Nucleus accumbens (tissue), 56 donors: Measurements from ENCODE around the gene KCTD10.
"Not testable (repeated sequence)": the region's sequence is repeated elsewhere in the genome, so short reads cannot be mapped to it uniquely, and the experiment has no call there.

Experiments
- DNase-seq, 56 donors: peaks; one replicate each; lab custom pipeline; 2025; lab: John Stamatoyannopoulos, UW

KCTD10 gene

DNA sequence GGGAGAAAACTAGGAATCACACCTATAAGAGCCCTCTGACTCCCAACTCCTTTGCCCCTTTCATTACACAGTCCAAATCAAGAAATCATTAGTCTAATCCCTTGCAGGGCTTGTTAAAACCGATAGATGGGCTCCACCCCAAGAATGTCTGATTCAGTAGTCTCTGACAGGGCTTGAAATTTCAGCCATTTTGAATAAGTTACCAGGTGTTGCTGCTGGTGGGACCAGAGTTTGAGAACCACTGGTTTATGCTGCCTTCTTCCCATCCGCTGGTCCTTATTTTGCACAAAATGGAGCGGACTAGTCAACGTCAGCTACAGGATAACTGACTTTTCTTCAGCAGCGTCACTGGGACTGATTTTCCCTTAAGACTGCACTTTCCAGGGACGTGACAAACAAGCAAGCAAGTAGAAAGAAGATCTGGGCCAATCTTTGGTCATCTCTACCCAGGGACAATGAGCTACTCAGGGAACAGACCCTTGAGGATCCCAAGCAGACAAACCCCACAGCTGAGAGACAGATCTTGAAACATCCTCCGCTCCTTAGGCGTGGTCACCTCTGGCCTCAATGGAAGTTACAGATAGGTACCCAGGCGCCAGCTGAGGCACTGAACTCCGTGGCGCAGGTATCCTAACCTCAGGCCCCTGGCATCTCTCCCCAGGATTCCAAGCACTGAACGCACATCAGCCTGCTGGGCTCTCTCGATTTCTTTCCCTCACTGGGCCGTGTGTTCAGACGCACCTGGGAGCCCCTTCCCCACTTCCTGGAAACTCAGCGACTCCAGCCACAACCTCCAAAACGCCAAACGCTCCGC, 900 bp downstream of the KCTD10 start:
- no peak for DNase-seq

DNA sequence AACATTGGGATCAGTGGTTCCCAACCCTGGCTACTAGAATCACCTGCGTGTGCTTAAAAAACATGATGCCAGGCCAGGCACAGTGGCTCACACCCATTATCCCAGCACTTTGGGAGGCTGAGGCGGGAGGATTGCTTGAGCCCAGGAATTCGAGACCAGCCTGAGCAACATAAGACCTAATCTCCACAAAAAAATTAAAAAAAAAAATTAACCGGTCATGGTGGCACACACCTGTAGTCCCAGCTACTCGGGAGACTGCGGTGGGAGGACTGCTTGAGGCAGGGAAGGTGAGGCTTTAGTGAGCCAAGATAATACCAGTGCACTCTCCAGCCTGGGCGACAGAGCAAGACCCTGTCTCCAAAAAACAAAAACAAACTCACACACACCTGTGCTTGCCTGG, 2.0 kb downstream of the KCTD10 start:
- no peak for DNase-seq

DNA sequence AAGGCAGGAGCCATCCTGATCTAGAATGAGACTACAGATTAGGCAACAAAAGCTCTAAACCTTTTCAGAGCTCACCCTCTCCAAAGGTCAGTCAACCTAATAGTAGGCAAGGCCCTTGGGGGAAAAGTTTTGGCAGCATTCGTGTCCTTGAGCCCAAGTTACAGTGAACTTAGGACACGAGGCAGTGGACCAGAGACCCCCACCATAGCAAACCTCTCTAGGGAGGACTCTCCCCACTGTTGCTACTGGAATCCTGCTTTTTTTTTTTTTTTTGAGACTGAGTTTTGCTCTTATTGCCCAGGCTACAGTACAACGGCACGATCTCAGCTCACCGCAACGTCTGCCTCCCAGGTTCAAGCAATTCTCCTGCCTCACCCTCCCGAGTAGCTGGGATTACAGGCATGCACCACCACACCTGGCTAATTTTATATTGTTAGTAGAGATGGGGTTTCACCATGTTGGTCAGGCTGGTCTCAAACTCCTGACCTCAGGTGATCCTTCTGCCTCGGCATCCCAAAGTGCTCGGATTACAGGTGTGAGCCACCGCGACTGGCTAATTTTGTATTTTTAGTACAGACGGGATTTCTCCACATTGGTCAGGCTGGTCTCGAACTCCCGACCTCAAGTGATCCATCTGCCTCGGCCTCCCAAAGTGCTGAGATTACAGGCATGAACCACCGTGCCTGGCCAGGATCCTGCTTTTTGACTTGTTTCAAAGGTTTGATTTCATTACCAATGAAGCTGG, 3.4 kb downstream of the KCTD10 start:
- not testable (repeated sequence) for DNase-seq

DNA sequence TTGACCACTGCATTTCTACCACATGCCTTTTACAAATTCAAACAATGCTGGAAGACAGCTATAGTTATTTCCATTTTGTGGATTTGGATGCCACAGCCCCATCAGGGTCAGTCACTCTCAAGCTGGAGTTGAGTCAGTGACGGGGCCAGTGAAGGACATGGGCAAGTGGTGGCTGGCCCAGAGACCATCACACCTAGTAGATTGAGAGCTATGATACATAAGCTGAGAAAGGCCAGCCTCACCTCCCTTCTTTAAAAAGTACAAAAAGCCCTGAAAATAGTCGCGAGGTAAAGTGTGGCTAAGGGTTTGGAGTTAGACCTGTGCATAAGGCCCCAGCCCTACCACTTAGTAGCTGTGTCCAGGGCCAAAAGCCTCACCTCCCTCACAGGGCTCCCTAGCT, 4.1 kb downstream of the KCTD10 start:
- DNase-seq = no peak

DNA sequence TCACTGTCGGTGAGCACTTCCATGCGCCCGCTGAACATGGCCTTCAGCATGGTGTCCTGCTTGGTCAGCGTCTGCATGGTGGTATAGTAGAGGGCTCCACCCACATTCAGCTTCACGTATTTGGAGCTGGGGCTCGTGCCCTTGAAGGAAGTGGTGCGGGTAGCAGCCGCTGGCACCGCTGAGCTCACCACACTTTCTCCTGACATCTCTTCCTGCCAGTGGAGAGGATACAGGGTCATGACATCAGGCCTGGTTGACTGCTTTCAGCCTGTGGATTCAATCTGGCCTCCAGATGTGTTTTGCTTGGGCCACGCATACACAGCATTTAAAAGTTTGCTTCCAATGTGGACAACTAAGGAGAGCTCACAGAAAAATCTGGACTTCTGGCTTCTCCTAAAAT, 7.6 kb downstream of the KCTD10 start:
- no peak for DNase-seq

DNA sequence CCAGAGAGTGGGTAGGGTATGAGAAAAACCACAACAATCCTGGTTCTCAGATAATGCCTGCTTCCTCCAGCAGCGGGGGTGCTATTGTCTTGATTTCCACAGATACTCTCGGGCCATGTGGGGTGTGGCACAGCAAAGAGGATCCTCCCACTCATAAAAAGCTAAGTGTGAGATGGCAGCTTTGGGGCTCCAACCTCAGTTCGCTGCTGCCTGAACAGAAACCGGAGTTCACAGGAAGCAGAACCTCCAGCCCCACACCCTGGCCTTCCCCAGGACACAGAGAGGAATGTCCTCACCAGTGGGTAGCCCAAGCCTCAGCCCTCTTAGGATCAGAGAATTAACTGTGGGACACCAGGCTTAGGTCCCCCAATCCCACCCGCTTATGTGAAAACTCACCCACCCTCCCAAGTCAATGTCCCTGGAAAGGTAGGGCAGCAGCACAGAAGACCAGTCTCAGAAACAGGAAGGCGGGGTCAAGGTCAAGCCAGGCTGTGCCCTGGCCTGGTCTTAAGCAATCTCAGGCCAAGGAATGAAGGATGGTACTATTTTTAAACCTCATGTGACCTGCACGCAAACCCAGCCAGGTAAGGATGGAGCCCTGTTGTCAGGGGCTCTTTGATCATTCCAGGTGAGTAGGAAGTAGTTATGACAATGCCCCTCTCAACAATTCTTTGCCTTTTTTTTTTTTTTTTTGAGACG, 9.0 kb downstream of the KCTD10 start:
- peak in 8 of 56 donors; percentile 7 to 50 (median 24) for DNase-seq

DNA sequence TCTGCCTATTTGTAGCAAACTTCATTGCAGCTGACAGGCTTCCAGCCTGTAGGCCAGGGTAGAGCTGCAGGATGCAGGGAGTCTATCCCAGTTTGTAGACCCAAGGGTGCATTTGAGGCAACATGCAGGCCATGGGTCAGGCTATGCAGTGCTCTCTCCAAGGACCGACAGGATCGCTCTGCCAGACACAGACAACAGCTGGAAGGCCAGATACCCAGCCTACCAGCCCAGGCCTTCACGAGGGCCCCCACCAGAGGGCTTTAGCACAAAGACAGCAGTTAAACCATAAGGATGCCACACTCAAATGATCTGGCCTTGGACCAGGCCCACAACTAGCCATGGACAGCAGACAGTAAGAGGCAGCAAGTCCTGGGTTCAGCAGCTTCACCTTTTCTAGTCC, 10.3 kb downstream of the KCTD10 start:
- DNase-seq = peak in 2 of 56 donors; percentile 8 to 14

DNA sequence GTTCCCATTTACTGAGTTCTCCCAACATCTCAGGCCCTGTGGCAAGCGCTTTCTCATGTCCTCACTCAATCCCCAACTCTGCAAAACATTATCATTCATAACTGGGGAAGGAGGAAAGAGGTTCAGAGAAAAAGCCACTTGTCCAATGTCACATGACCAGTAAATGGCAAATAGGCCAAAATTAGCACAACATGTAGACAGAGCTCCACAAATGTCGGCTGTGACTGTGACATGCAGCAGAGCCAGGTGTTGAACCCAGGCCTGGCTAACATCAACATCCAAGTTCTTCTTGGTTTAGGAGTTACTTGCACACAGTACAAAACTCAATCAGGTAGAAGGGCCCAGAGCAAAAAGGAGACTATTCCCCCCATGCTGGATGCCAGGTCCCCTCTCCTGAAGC, 10.8 kb downstream of the KCTD10 start:
- no peak for DNase-seq

DNA sequence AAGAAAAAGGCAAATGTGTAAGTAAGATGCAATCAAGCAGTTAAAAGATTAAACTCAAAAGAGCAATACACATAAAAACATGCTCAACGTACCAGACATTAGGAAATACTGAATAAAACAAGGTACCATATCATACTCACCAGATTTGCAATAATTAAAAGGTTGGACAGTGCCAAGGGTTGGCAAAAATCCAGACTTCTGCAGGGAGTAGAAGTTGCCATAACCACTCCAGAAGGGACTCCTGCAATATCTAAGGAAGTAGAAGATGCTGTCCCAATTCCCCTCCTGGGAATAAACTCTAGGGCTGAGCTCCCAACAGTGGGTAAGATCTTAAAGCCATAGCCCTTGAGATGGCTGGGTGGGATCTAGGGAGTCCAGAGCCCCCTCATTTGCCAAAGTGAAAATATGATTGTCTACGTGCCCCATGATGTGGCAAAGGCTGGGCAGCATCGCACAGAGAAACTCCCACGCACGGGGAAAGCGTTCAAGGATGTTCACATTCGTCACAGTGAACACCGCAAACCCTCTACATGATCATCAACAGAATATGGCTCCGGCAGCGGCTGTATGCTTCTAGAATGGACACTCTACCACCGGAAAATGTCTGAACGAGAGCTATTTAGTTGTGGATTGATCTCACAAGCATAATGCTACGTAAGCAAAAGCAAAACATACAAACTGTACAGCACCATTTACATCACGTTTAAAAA, 12.3 kb downstream of the KCTD10 start:
- DNase-seq = no peak

DNA sequence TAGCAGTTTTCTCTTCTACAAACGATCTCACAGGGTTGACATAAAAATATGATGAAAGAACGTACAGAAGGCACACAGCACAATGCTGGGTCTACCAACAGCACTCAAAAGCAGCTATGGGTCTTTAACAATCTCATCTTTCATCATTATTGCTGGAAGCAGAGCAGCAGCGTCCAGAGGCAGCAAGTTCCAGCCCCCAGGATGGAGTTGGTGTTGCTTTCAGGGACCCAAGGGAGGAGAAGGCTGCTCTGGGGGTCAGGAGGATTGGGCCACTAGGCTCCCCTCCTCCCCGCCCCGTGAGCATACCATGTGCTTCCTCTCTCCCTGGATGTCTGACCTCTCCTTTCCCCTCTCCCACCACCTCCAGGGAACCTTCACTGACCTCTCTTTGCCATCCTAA, 13.3 kb downstream of the KCTD10 start:
- no peak for DNase-seq

DNA sequence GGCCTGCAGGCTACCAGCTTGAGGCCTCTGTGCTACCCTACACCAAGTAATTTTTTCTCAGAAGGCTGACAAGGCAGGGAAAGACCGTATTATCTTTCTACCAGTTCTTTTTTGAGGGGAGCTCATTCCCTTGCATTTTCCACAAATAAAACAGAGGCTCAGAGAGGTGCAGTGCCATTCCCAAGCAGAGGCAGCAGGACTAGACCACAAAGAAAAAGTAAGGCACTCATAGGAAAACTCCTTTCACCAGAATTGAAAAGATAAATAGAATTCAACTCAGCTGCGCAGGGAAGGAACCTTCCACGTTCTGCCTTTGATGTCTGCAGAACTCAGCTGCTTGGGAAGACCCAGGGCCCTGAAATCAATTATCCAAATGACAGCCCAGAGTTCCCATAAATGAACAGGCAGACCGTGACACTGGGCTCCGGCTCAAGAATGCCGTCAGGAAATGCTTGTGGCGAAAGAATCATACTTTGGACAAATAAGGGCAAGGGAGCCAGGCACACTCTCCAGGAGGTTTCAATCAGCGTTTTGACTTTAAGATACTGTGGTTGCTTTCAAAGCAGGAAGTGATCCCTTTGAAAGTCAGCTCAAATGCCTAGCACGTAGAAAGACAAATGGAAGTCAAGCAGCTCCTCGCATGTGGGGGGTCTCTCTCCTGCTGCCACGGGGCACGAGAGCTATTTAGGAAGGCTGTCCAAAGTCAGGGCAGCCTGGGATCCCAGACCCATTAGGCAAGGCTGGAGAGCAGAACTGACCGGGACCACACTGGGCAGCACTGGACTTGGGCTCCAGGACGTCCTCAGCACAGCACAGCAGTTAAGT, 14.0 kb downstream of the KCTD10 start:
- DNase-seq = peak in 3 of 56 donors; percentile 20 to 30 (median 25)

DNA sequence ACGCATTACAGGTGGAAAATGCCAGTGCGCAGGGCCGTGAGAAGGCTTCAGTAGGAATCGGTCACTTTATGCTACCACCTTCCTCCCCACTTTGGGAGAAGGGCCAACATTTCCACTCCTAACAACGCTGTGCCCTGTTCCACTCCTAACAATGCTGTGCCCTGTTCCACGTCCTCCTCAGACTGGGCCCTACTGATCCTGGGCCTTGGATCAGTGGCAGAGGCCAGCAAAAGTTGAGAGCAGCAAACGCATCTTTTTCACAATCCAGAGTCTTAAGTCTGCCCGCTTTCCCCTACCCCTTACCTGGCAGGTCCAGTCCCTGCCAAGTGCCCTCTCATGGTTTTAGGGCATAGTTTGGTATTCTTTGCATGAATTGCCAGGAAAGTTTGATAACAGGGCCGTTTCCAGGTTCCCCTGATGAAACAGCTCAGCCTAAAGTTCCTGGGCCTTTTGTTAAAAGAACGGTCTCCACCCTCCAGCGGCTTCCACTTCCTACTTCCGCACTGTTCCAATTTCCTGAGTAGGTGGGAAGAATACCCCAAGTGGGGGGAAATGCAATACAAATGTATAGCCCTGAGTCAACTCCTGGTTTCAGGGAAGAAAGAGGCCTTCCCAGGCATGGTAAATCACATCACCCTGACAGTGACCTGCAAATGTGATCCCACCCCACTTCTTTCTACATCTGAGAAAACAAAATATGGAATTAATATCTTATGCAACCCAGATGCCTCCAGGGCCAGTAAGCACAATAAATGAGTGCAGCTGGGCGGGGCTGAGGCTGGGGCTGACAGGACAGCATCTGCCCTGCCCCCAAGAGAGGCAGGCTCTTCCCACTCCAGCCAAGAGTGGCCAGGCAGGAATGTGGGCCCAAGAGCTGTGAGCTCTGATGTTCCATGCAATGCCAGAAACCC, 15.0 kb downstream of the KCTD10 start:
- DNase-seq = peak in 19 of 56 donors; percentile 7 to 62 (median 26)

DNA sequence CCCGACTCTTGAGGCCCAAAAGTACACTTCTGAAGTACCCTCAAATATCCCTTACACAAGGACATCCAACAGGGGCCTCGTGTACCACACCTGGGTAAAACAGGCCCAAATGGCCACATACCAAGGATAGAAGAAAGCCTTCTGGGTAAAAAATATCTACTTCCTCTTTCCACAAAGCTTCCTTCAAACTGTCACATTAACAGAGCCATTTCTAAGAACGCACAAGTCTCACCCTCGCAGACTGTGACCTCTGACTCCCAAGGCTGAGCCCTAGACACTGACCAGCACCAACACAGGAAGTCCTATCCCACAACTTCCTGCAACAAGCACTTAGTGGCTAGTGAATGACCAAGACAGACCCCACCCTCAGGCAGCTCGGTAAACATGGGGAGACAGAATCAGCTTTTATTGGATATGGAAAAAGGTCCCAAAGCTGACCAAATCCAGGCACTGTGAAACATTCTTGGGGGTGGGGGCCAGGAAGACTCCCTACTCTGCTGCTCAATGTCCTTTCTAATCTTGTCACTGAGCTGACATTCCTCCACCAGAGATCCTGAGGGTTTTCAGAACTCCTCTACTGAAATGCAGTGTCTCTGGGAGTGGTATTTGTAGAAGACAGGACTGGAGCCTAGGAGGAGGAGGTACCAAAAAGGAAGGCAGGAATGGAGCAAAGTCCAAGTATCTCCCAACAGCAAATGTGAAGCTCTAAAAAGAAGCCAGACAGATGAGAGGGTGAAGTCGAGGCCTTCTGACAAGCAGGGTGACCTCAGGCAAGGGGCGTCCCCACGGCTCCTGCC, 15.9 kb downstream of the KCTD10 start:
- peak in 2 of 56 donors; percentile 6 to 11 for DNase-seq

DNA sequence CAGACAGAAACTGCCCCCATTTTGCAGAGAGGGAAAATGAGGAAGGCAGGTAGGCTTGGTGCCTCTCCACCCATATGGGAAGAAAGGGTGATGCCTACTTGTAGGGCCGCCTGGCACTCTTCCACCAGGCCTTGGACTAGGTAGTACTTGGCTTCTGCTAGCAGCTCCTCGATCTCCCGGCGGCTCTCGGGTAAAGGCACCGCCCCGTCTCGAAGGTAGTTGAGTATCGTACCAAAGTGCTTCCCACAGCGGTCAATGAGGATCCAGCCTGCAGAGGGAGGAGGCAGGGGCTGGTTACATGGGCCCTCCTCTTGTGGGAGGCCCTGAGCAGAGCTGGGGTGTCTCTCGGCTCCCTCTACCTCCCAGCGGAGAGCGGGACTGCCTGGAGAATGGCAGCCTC, 16.6 kb downstream of the KCTD10 start:
- no peak for DNase-seq

DNA sequence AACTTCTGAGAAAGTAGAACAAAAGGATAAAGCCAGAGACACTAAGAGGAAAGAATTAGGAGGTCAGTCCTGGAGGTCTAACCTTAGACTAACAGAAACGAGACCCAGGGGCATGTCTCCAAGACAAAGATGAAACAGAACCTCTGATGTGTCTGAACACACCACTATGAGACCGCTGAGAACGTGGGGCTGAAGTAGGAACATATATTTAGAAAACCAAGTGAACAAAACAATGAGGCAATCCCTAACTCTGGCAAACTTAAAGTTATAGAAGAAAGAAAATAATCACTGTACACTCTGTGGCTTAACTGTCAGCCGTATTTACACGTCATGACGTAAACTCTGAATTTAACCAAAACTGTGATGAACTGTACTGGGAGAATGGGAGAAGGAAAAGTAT, 17.9 kb downstream of the KCTD10 start:
- no peak for DNase-seq

DNA sequence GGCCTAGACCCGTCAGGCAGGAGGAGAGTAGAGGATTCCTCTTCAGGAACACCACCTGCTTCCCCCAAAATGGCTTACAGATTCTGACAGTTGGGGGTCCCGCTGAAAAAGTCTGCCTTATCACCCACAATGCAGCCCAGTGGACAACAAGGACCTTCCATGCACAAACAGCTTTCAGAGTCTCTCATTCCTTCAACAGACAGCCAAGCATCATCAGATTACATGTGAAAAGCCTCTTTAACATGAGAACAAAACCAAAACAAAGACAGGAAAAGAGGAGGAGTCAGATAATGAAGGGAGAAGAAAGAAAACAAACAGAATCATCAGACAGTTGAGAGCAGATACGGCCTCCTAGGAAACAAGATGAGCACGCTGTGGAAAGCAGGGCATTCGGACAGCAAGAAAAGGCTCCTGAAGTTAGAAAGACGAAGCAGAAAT, 18.3 kb downstream of the KCTD10 start:
- peak in 2 of 56 donors; percentile 10 to 16 for DNase-seq

DNA sequence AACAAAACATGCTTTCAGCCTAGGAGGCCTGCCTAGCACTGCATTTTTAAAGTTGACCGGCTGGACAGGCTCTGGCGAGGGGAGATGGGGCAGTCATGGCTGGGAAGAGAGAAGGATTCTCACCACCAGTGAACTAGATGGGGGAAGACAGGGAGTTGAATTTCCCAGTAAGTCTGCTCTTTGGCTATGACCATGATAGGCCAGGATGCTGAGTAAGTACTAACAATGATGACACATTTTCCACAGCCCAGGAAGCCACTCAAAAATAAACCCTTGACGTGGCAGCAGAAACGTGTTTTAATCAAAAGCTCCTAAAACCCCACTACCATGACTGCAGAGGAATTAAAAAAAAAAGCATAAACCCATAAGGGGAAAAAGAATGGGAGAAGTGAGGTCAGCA, 19.0 kb downstream of the KCTD10 start:
- no peak for DNase-seq

DNA sequence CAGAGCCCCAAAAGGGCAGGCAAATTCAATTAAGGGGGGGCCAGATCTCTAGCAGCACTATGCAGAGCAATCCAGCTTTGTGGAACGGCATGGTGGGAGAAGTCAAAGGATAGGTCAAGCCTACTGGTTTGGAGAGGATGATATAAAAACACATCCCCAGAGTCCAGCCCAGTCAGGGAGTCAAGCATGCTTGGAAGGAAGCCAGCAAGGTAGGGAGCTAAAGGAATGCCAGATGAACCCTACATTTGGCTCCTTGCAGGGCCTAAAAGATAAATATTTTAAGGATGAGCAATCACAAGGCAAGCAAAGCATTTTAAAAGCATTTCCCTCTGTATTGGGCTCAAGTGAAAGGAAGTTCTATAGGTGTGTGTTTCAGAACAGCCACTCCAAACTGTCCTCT, 21.4 kb downstream of the KCTD10 start:
- DNase-seq = no peak
